HPDE6-E6E7 (cell line): ENCODE measurements around the gene CDK5RAP3.
A peak's percentile ranks its signal among the peaks of the same experiment; 100 is the strongest.

Experiments used
- DNase-seq: peaks from one replicate; pipeline ENCODE4 v3.0.0; 2011; ENCODE audit warnings: missing footprints; ENCODE audit errors: extremely low spot score

Gene CDK5RAP3

DNA sequence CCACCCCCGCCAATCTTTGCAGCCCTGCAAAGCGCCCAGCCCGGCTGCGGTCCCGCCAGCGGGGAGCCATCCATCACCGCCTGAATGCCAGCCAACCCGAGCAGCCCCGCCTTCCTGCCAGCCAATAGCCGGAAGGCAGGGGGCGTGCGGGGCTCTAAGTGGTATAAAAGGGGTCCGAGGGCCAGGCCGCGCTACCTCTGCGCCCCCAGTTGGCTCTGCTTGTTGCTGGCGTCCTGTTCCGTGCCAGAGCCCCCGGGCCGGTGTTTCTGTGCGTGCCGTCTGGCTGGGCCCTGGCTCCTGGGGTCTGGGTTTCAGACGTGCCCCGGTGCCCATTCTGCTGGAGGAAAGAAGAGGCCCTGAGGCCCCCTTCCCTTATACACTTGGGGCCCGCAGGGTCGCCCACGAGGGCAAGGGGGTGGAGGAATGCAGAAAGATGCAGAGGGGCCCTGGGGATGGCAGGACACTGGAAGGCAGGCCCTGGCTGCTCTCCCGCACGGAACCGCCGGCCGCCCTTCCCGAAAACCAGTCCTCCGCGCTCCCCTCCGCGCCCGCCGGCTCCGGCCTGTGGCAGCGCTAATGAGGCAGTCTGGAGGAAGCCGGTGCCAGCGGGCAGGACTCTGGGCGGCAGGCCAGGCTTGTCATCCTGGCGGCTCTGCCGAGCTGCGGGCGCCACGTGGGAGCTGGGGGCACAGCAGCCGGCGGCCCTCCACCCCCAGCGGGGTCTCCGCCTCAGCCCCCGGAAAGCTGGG lies 52.7 kb downstream of the CDK5RAP3 start:
- no peak for DNase-seq

- DNase-seq = no peak
These were observed 53.5 kb downstream of the CDK5RAP3 start for GRCh38 chr17:48024149-48025039.

DNA sequence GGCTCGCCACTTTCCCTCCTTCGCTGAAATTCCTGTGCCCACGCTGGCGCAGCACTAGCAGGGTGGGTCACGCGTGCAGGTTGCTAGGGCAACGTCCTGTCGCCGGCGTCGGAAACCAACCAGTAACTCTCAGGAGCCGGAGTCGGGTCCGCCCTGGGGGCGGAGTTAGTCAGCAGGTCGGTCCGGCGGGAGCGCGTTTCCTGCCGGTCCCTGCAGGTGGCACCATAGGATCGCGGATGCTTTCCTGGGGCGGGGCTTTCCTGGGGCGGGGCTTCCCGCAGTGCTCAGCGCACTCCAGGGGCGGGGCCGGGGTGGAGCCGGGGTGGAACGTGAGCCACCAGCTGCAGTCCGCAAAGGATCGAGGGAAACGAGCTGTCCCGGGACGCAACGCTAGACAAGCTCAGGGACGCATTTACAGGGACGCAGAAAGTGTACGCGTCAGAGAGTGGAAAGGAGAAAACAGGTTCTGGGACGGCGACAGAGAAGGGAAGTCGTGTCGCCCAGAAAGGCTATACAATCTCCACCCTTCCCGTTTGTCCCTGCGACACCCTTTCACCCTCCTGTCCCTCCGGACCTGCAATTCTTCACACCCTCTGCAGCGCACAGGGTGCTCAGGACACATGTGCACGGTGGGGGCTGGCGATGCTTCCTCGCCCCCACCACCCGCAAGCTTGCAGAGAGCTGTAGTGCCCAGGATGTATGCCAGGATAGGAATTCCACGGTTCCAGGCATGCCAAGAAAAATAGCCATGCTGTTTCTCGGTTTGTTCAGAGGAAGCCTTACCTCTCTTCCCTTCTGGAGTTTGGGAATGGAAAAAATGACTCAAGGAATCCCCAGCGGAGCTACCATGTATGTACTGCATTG lies 54.4 kb downstream of the CDK5RAP3 start:
- peak; percentile 93 for DNase-seq

DNA sequence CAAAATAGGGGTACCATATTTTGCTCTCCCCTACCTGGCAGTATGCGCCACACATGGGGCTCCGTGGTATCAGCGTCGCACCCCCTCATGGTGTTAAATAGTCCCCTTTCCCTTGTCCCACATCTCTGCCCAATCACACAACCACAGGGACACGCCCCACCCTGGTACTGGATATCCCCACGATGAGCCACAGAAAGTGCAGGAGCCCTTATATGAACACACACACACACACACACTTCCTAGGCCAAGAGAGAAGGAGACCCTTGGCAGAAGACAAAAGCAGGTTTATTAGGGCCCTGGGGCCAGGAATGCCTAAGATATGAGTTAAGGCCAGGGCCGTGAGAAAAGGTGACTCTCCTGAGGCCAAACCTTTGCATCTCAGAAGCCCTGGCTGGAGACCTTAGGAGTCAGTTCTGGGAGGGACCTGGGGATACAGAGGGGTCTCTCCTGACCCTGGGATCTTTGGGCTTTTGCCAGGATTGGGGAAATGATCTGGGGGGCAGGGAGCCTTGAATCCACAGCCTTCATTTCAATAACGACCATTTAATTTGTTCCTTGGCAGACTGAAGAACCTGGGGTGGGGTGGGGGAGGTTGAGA lies 55.1 kb downstream of the CDK5RAP3 start:
- no peak for DNase-seq

- DNase-seq = peak; percentile 96
These were observed 55.8 kb downstream of the CDK5RAP3 start for GRCh38 chr17:48026502-48027321.

GRCh38 chr17:48027322-48027981 lies 56.5 kb downstream of the CDK5RAP3 start:
- no peak for DNase-seq

- DNase-seq = no peak
These were observed 57.8 kb downstream of the CDK5RAP3 start for GRCh38 chr17:48028736-48029135.

GRCh38 chr17:48030531-48030930 lies 59.6 kb downstream of the CDK5RAP3 start:
- no peak for DNase-seq
